Esophagus (tissue), 2 donors: ENCODE results near the gene SGCD. TPM values are rescaled to one million over a fixed set of nuclear protein-coding genes. Genes with fewer than 3 reads are reported as not detected.
A peak's percentile ranks its signal among the peaks of the same experiment; 100 is the strongest.

ENCODE experiments used
- H3K27ac ChIP-seq, 2 donors: one replicate each; pipeline ENCODE4 v1.5.1; 2013; ENCODE audit warnings: low read depth in 2 of 2, mild to moderate bottlenecking in 2 of 2, inconsistent platforms in 1 of 2, low read length in 1 of 2, moderate library complexity in 1 of 2
- H3K27me3 ChIP-seq, 2 donors: one replicate each; pipeline ENCODE4 v1.6.1; 2013; ENCODE audit warnings: low read length in 2 of 2, control low read depth in 1 of 2, mild to moderate bottlenecking in 1 of 2; ENCODE audit not compliant: insufficient read depth in 2 of 2, control insufficient read depth in 1 of 2
- H3K36me3 ChIP-seq, 2 donors: one replicate each; pipeline ENCODE4 v1.6.1; 2013; ENCODE audit warnings: low read length in 1 of 2; ENCODE audit not compliant: control insufficient read depth in 2 of 2, insufficient read depth in 2 of 2
- H3K4me1 ChIP-seq, 2 donors: one replicate each; pipeline ENCODE4 v1.6.1; 2013; ENCODE audit warnings: low read length in 1 of 2; ENCODE audit not compliant: control insufficient read depth in 2 of 2, insufficient read depth in 2 of 2
- H3K4me3 ChIP-seq, 2 donors: one replicate each; pipeline ENCODE4 v1.5.1; 2013; ENCODE audit warnings: low read length in 2 of 2, mild to moderate bottlenecking in 2 of 2, low read depth in 1 of 2, moderate library complexity in 1 of 2
- H3K9me3 ChIP-seq, 2 donors: one replicate each; pipeline ENCODE4 v1.6.1; 2013; ENCODE audit warnings: mild to moderate bottlenecking in 2 of 2, low read depth in 1 of 2, low read length in 1 of 2, moderate library complexity in 1 of 2; ENCODE audit not compliant: control insufficient read depth in 2 of 2, insufficient read depth in 1 of 2
- WGBS, 2 donors: extraction: QIAGEN DNeasy Blood & Tissue Kit; methylation state at CpG; one replicate each; pipeline ENCODE4 v1.1.7; 2013; 5-methylcytosine and 5-hydroxymethylcytosine counted together
- polyA plus RNA-seq, 2 donors: library from polyadenylated mRNA; stranded (reverse); fragments of 200-250 nt; gene quantifications; one replicate each; pipeline ENCODE4 v1.2.3, GENCODE V29; 2013
- donor health status: healthy with polysubstance abuse.
- donor health status: Bipolar disorder and iron deficiency.

SGCD gene
- polyA plus RNA-seq: under 1 TPM; 0.35 to 0.84 TPM

DNA sequence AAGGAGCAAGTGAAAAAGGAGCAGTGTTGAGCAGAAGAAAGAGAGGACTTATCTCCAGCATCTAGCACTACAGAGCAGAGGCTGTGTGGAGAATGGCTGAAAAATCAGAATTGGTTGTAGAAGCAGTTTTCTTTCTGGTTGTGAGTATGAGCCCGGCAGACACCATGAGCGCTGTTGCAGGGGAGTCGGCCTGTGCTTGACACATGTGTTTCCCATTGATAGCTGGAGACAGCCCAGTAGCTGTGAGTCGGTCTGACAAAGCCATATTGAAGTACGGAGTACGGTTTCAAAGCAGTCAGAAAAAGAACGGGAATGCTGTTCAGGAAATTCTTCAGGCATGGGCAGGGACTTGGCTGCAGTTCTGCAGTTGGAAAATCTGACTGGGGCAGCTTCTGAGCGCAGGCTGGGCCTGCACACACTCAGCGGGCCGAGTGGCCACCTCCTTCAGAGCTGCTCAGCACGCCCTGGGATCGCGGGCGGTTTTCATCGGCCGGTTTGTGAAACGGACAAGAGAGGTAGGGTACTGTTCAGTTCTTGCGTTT lies at the start of gene SGCD:
TSS of gene SGCD (plus strand) at position 447 of the 542 bp plus-strand sequence.
- Histone ChIP-seq H3K36me3 (no peaks in the 10 kb centered on the region), H3K4me3 (peak within 1 kb of the TSS; percentile 13 to 30), H3K27me3 (no peaks in the 10 kb centered on the region), H3K4me1 (no peaks in the 10 kb centered on the region), H3K27ac (peak within 1 kb of the TSS; percentile 53 to 68), H3K9me3 (no peaks in the 10 kb centered on the region)
- 30 to 32% methylated on average over 18 of the region's 18 CpGs for WGBS, 2 donors

DNA sequence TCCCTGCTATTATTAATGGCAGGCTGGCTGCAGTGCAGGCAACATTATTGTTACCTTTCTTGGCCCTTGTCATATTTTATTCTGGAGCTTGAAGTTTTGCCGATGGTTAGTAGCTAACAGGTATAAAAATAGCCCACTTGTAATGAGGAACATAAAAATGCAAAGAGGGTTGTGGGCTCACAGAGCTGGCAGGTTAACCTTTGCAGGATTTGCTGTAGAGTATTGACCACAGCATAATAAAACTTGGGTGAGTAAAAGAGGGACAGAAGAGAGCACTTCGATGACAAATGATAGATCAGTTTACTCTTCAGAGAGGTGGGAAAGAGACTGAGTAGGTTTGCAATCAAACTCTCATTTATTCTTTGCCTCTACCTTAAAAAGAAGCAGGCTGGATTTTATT lies 49.7 kb upstream of the SGCD start:
- 72 to 83% methylated on average over 2 of the region's 2 CpGs for WGBS, 2 donors
- Histone ChIP-seq H3K36me3 (no peaks in the 10 kb centered on the region), H3K9me3 (no peaks in the 10 kb centered on the region), H3K27me3 (no peaks in the 10 kb centered on the region), H3K27ac (no peak overlapping the region), H3K4me3 (no peak overlapping the region), H3K4me1 (no peaks in the 10 kb centered on the region)

- H3K4me1 ChIP-seq: no peaks in the 10 kb centered on the region
- no peak overlapping the region for H3K27ac ChIP-seq
- H3K4me3 ChIP-seq: no peak overlapping the region
- H3K9me3 ChIP-seq: no peaks in the 10 kb centered on the region
- no peaks in the 10 kb centered on the region for H3K36me3 ChIP-seq
- H3K27me3 ChIP-seq: no peaks in the 10 kb centered on the region
- 82 to 83% methylated on average over 1 of the region's 1 CpG for WGBS, 2 donors
Measured at GRCh38 chr5:156295431-156295830, 31.5 kb upstream of the SGCD start.

- no peaks in the 10 kb centered on the region for H3K9me3 ChIP-seq
- H3K4me3 ChIP-seq: no peak overlapping the region
- no peaks in the 10 kb centered on the region for H3K27me3 ChIP-seq
- 86 to 88% methylated on average over 4 of the region's 4 CpGs for WGBS, 2 donors
- H3K36me3 ChIP-seq: no peaks in the 10 kb centered on the region
- no peaks in the 10 kb centered on the region for H3K4me1 ChIP-seq
- no peak overlapping the region for H3K27ac ChIP-seq
Measured at GRCh38 chr5:156310115-156310514, 16.8 kb upstream of the SGCD start.

DNA sequence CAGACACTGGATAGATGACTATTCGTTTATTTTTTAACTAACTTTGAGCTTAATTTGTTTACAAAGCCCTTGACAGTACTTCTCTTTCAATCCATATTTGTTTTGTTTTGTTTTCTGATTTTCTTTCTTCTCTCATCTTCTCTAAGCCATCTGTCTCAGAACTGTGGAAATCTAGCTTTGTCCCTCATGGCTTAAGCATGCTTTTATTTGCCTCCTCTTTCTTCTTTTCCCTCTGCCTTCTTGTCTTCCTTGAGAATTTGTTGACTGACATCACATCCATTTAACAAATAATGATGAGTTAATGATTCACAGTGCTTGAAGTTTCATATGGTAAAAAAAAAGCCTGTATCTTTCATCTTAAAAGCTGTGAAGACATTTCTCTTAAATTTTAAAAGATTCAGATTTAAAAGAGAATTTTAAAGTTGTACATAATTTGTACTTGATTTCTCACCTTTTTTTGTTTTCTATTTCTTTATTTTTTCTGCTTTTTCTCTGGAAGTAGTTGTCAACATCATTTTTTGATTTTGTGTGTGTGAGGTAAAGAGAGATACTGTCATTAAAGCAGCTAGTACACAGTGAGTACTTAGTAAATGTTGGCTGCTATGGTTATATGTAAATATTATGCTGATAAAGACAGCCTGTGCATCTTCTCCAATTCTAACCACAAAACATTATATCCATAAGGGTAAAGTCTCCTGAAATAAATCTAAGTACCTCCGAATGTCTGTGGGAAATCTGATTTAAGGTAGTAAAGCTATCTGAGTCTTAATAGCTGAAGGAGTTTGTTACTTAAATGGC lies 13.9 kb upstream of the SGCD start:
- Histone ChIP-seq H3K4me1 (no peaks in the 10 kb centered on the region), H3K9me3 (no peaks in the 10 kb centered on the region), H3K27me3 (no peaks in the 10 kb centered on the region), H3K27ac (no peak overlapping the region), H3K36me3 (no peaks in the 10 kb centered on the region), H3K4me3 (no peak overlapping the region)
- WGBS, 2 donors: 50 to 54% methylated on average over 2 of the region's 2 CpGs

GRCh38 chr5:156314416-156314815 lies 12.5 kb upstream of the SGCD start:
- H3K27ac ChIP-seq: no peak overlapping the region
- no peaks in the 10 kb centered on the region for H3K36me3 ChIP-seq
- no peaks in the 10 kb centered on the region for H3K9me3 ChIP-seq
- 45 to 60% methylated on average over 1 of the region's 1 CpG for WGBS, 2 donors
- no peak overlapping the region for H3K4me3 ChIP-seq
- no peaks in the 10 kb centered on the region for H3K4me1 ChIP-seq
- H3K27me3 ChIP-seq: no peaks in the 10 kb centered on the region

DNA sequence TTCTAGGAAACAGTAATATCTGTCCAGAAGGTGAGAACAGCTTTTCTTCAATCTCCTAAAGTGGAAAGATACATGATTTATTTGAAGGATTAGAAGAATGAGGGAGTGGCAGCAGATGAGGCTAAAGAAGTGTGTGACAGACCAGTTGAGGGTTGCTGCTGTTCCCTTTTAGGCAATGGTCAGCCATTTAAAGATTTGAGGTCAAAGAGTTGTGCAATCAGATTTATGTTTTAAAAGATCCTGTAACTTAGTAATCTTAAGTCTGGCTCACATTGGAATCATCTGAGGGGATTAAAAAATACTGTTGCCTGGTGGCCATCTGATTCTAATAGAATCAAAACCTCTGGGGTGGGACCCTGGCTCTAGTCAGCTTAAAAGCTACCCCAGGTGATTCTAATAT lies 4.3 kb upstream of the SGCD start:
- Histone ChIP-seq H3K9me3 (no peaks in the 10 kb centered on the region), H3K4me1 (no peaks in the 10 kb centered on the region), H3K36me3 (no peaks in the 10 kb centered on the region), H3K4me3 (no peak overlapping the region), H3K27me3 (no peaks in the 10 kb centered on the region), H3K27ac (no peak overlapping the region)

GRCh38 chr5:156327296-156327695 lies 332 bp downstream of the SGCD start:
- Histone ChIP-seq H3K9me3 (no peaks in the 10 kb centered on the region), H3K4me3 (peak overlapping the region; percentile 13 to 30), H3K36me3 (no peaks in the 10 kb centered on the region), H3K27me3 (no peaks in the 10 kb centered on the region), H3K27ac (peak overlapping the region; percentile 53 to 68), H3K4me1 (no peaks in the 10 kb centered on the region)
- 31 to 46% methylated on average over 6 of the region's 6 CpGs for WGBS, 2 donors

- Histone ChIP-seq H3K27ac (no peak overlapping the region), H3K4me3 (no peak overlapping the region), H3K4me1 (no peaks in the 10 kb centered on the region), H3K36me3 (no peaks in the 10 kb centered on the region), H3K27me3 (no peaks in the 10 kb centered on the region), H3K9me3 (no peaks in the 10 kb centered on the region)
- WGBS, 2 donors: 65 to 67% methylated on average over 3 of the region's 3 CpGs
Measured at GRCh38 chr5:156328161-156328560, 1.2 kb downstream of the SGCD start.

GRCh38 chr5:156328766-156329165 lies 1.8 kb downstream of the SGCD start:
- H3K36me3 ChIP-seq: no peaks in the 10 kb centered on the region
- 79 to 82% methylated on average over 6 of the region's 6 CpGs for WGBS, 2 donors
- no peaks in the 10 kb centered on the region for H3K9me3 ChIP-seq
- H3K27me3 ChIP-seq: no peaks in the 10 kb centered on the region
- H3K27ac ChIP-seq: no peak overlapping the region
- H3K4me1 ChIP-seq: no peaks in the 10 kb centered on the region
- H3K4me3 ChIP-seq: no peak overlapping the region
